Upper lobe of left lung (tissue), 6 donors: ENCODE results near the gene OR4Q2. TPM values are rescaled to one million over a fixed set of nuclear protein-coding genes. Genes with fewer than 3 reads are reported as not detected.

ENCODE experiments used
- ATAC-seq, 2 donors: fragments of 200-7000 bp; cut with Tn5 transposase; one replicate each; pipeline ENCODE4 v1.9.1; 2022; ENCODE audit warnings: mild to moderate bottlenecking in 2 of 2, moderate library complexity in 2 of 2; ENCODE audit not compliant: low FRiP score in 2 of 2
- DNase-seq, 2 donors: peaks; one replicate each; pipeline ENCODE4 v3.0.0-alpha.2; 2019 to 2020
- H3K27ac ChIP-seq, 4 donors: fragments of 200-600 bp; sonication (generic); one replicate each; pipeline ENCODE4 v1.5.1; 2016 to 2019
- H3K27me3 ChIP-seq, 4 donors: fragments of 200-600 bp; sonication (generic); one replicate each; pipeline ENCODE4 v1.5.1; 2017 to 2019
- H3K36me3 ChIP-seq, 4 donors: fragments of 200-600 bp; sonication (generic); one replicate each; pipeline ENCODE4 v1.5.1; 2016 to 2019
- H3K4me1 ChIP-seq, 4 donors: fragments of 200-600 bp; sonication (generic); one replicate each; pipeline ENCODE4 v1.5.1; 2018 to 2019
- H3K4me3 ChIP-seq, 4 donors: fragments of 200-600 bp; sonication (generic); one replicate each; pipeline ENCODE4 v1.5.1; 2017 to 2019; ENCODE audit warnings: mild to moderate bottlenecking in 2 of 4, moderate library complexity in 1 of 4
- H3K9me3 ChIP-seq, 4 donors: fragments of 200-600 bp; sonication (generic); one replicate each; pipeline ENCODE4 v1.5.1; 2018 to 2019
- EP300 ChIP-seq, 4 donors: sonication (generic); formaldehyde crosslinking; IDR thresholded peaks; one replicate each; pipeline ENCODE4 v1.5.1; 2017; ENCODE audit warnings: antibody characterized with exemption in 4 of 4, control low read depth in 2 of 4
- POLR2A ChIP-seq, 4 donors: fragments of 450-650 bp; IDR thresholded peaks; one replicate each; pipeline ENCODE4 v1.5.1; 2016 to 2017; ENCODE audit warnings: antibody characterized with exemption in 4 of 4, mild to moderate bottlenecking in 2 of 4
- POLR2AphosphoS5 ChIP-seq, 2 donors: sonication (generic); formaldehyde crosslinking; IDR thresholded peaks; one replicate each; pipeline ENCODE4 v1.5.1; 2017; ENCODE audit warnings: antibody characterized with exemption in 2 of 2
- WGBS, 2 donors: methylation state at CpG; one replicate each; pipeline ENCODE4 v1.1.5; 2017 to 2018; 5-methylcytosine and 5-hydroxymethylcytosine counted together
- total RNA-seq, 6 donors: library from RNA; depleted of rRNA in 4 of 6; stranded (reverse); fragments of >200 nt in 4 of 6; gene quantifications; one replicate each; pipeline versions ENCODE4 v1.1.0 to v1.2.1, GENCODE V29; 2016 to 2021
- TF ChIP-seq, protein P1 (sequence below), 6 experiments: fragments of 450-650 bp in 4 of 6; fragments of 200-600 bp in 2 of 6; sonication (generic) in 2 of 6; IDR thresholded peaks; one replicate each; pipeline ENCODE4 v1.5.1; 2016 to 2019; ENCODE audit warnings: antibody characterized with exemption in 6 of 6
- donor health status: DM: no; HTN: no; CAD: no; lungs with moderate emphysema.
- donor health status: DM: no; HTN: yes; CAD: no; lungs with severe emphysema.

Gene OR4Q2
- total RNA-seq, 6 donors from 2014 or later = not detected

GRCh38 chr14:20002319-20002718 lies 356 bp downstream of the OR4Q2 start:
- Histone ChIP-seq H3K27me3 (no peaks in the 10 kb centered on the region), H3K27ac (no peak overlapping the region), H3K4me1 (no peaks in the 10 kb centered on the region), H3K4me3 (no peak overlapping the region), H3K9me3 (no peaks in the 10 kb centered on the region), H3K36me3 (no peaks in the 10 kb centered on the region)
- DNase-seq = no peak
- TF ChIP-seq POLR2AphosphoS5 (IDR thresholded peaks at IDR 0.05) (no peak), POLR2A (IDR thresholded peaks at IDR 0.05) (no peak), EP300 (IDR thresholded peaks at IDR 0.05) (no peak)
- TF ChIP-seq, protein P1, sequence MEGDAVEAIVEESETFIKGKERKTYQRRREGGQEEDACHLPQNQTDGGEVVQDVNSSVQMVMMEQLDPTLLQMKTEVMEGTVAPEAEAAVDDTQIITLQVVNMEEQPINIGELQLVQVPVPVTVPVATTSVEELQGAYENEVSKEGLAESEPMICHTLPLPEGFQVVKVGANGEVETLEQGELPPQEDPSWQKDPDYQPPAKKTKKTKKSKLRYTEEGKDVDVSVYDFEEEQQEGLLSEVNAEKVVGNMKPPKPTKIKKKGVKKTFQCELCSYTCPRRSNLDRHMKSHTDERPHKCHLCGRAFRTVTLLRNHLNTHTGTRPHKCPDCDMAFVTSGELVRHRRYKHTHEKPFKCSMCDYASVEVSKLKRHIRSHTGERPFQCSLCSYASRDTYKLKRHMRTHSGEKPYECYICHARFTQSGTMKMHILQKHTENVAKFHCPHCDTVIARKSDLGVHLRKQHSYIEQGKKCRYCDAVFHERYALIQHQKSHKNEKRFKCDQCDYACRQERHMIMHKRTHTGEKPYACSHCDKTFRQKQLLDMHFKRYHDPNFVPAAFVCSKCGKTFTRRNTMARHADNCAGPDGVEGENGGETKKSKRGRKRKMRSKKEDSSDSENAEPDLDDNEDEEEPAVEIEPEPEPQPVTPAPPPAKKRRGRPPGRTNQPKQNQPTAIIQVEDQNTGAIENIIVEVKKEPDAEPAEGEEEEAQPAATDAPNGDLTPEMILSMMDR (IDR thresholded peaks at IDR 0.05) = no peak
- 66 to 73% methylated on average over 7 of the region's 7 CpGs for WGBS, 2 donors
- ATAC-seq = peak in 1 of 2 donors; percentile 24

DNA sequence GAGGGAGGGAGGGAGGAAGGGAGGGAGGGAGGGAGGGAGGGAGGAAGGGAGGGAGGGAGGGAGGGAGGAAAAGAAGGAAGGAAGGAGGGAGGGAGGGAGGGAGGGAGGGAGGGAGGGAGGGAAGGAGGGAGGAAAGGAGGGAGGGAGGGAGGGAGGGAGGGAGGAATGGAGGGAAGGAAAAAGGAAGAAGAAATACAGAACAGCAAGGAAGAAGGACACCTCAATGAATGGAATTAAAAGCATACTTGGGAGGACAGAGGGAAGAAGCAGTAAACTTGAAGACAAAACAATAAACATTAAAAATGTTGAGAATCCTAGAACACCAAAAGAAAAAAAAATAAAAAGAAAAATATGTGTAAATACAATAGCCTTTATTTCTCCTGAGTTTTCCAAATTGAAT lies 6.2 kb downstream of the OR4Q2 start:
- no peak for DNase-seq
- no peak overlapping the region for H3K27ac ChIP-seq
- no peak for ATAC-seq
- H3K4me3 ChIP-seq = no peak overlapping the region
- TF ChIP-seq, protein P1 (IDR thresholded peaks at IDR 0.05) = no peak
- H3K4me1 ChIP-seq = no peaks in the 10 kb centered on the region
- no peaks in the 10 kb centered on the region for H3K27me3 ChIP-seq
- H3K36me3 ChIP-seq = no peaks in the 10 kb centered on the region
- H3K9me3 ChIP-seq = no peaks in the 10 kb centered on the region

- Histone ChIP-seq H3K27ac (no peak within 1 kb of the TSS), H3K4me1 (no peaks in the 10 kb centered on the region), H3K4me3 (no peak within 1 kb of the TSS), H3K27me3 (no peaks in the 10 kb centered on the region), H3K36me3 (no peaks in the 10 kb centered on the region), H3K9me3 (peaks cover 0 to 4% (median 0%) of the 10 kb centered on the region in 4 donors)
- ATAC-seq (no peak), DNase-seq (no peak)
- TF ChIP-seq EP300 (IDR thresholded peaks at IDR 0.05) (no peak), POLR2A (IDR thresholded peaks at IDR 0.05) (no peak), POLR2AphosphoS5 (IDR thresholded peaks at IDR 0.05) (no peak)
- TF ChIP-seq, protein P1 (IDR thresholded peaks at IDR 0.05) = no peak
- 68 to 77% methylated on average over 2 of the region's 2 CpGs for WGBS, 2 donors
Measured at GRCh38 chr14:20019257-20019865, 17.4 kb downstream of the OR4Q2 start, which contains the start of gene OR4K14. Gene OR4K14, minus strand, starts transcription at chr14:20019307. Its CDS starts 4,114 bp downstream, at chr14:20015193.

GRCh38 chr14:20031058-20031457 lies 29.1 kb downstream of the OR4Q2 start:
- H3K9me3 ChIP-seq = no peaks in the 10 kb centered on the region
- 68 to 77% methylated on average over 6 of the region's 6 CpGs for WGBS, 2 donors
- H3K4me3 ChIP-seq = no peak overlapping the region
- no peaks in the 10 kb centered on the region for H3K4me1 ChIP-seq
- H3K27me3 ChIP-seq = no peaks in the 10 kb centered on the region
- H3K36me3 ChIP-seq = no peaks in the 10 kb centered on the region
- H3K27ac ChIP-seq = no peak overlapping the region
- no peak for TF ChIP-seq EP300 (IDR thresholded peaks at IDR 0.05)
- TF ChIP-seq POLR2A (IDR thresholded peaks at IDR 0.05) = no peak
- TF ChIP-seq POLR2AphosphoS5 (IDR thresholded peaks at IDR 0.05) = no peak
- TF ChIP-seq, protein P1 (IDR thresholded peaks at IDR 0.05) = no peak
- no peak for DNase-seq
- ATAC-seq = no peak

GRCh38 chr14:20035449-20035848 lies 33.5 kb downstream of the OR4Q2 start:
- Histone ChIP-seq H3K9me3 (no peaks in the 10 kb centered on the region), H3K4me3 (no peak overlapping the region), H3K4me1 (no peaks in the 10 kb centered on the region), H3K36me3 (no peaks in the 10 kb centered on the region), H3K27ac (no peak overlapping the region), H3K27me3 (no peaks in the 10 kb centered on the region)
- ATAC-seq (no peak), DNase-seq (no peak)
- TF ChIP-seq, protein P1 (IDR thresholded peaks at IDR 0.05) = no peak
- TF ChIP-seq POLR2AphosphoS5 (IDR thresholded peaks at IDR 0.05) (no peak), POLR2A (IDR thresholded peaks at IDR 0.05) (no peak), EP300 (IDR thresholded peaks at IDR 0.05) (no peak)
- WGBS, 2 donors = 65 to 73% methylated on average over 3 of the region's 3 CpGs
